GM19328 (cell line): ENCODE results near the gene TBC1D2.
A peak's percentile ranks its signal among the peaks of the same experiment; 100 is the strongest.
"Not testable (repeated sequence)": the region's sequence is repeated elsewhere in the genome, so short reads cannot be mapped to it uniquely, and the experiment has no call there.

Source experiments
- ATAC-seq: cut with Tn5 transposase; IDR thresholded peaks from one replicate; pipeline ENCODE4 v1.9.1; 2021; ENCODE audit warnings: mild to moderate bottlenecking, moderate library complexity; ENCODE audit not compliant: unreplicated experiment

TBC1D2 gene

GRCh38 chr9:98174502-98174918 lies 80.9 kb downstream of the TBC1D2 start:
- not testable (repeated sequence) for ATAC-seq

GRCh38 chr9:98173181-98173580 lies 82.3 kb downstream of the TBC1D2 start:
- no peak for ATAC-seq

DNA sequence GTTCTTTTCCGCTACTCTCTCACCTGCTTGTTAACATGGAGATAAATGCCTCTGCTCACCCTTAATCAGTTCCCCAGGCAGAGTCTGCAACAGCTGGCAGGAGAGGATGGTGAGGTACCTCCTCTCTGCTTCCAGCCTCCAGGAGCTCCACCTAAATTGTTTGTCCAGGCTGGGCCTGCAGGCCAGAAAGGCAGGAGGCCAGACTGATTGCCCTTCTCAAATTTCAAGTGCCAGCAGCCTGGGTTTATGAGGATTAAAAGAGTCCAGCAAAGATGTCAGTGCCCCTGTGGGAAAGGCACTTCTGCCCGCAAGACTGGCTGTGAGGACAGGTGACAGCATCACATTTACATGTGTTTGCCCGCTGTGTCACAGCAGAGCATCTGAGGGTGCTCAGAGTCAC lies 82.8 kb downstream of the TBC1D2 start:
- ATAC-seq: no peak

- no peak for ATAC-seq
Measured at GRCh38 chr9:98171176-98171925, 84.1 kb downstream of the TBC1D2 start.

GRCh38 chr9:98168941-98169488 lies 86.4 kb downstream of the TBC1D2 start:
- ATAC-seq: peak; percentile 98

GRCh38 chr9:98168153-98168780 lies 87.2 kb downstream of the TBC1D2 start:
- ATAC-seq: no peak

DNA sequence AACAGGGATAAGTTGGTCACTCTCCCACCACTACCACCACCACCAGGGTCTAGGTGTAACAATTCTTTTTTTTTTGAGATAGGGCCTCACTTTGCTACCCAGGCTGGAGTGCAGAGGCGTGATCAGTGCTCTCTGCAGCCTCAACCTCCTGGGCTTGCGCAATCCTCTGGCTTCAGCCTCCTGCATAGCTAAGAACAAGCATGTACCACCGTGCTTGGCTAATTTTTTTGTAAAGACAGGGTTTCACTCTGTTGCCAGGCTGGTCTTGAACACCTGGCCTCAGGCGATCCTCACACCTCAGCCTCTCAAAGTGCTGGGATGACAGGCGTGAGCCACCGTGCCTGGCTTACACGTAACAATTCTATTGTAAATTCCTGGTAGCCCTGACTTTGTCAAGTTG lies 90.5 kb downstream of the TBC1D2 start:
- ATAC-seq: no peak

DNA sequence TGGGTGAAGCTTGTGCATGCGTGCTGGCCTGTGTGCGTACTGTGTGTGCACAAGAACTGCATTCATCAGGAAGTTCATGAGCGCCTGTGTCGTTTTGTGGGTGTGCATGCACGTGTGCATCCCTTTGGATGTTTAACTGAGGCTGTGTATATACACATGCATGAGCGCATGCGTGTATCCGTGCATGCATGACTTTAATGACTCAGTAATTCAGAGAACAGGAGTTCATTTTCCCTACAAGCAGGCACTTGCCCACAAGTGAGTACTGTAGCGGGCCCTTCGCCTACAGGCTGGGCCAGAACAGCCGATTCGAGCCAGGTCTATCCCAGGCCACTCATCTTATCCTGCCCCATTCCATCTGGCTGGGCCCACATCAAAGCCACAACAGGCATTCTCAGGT lies 92.8 kb downstream of the TBC1D2 start:
- no peak for ATAC-seq

DNA sequence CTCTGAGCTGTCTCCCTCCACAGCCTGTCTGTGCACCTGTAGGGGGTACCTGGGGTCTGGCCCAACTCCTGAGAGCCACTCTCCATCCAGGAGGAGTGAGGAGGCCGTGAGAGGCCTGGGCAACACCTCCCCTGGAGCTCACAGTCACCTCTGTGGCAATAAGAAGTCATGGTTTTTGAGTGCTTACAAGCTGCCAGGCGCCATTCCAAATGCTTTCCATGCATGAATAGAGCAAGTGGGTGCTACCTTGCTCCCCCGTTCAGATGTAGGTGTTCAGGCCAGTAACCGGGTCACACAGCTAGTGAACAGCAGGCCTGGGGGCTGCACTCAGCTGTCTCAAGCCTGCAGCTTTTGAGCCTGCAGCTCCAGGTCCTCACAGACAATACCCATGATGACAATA lies 93.6 kb downstream of the TBC1D2 start:
- no peak for ATAC-seq

DNA sequence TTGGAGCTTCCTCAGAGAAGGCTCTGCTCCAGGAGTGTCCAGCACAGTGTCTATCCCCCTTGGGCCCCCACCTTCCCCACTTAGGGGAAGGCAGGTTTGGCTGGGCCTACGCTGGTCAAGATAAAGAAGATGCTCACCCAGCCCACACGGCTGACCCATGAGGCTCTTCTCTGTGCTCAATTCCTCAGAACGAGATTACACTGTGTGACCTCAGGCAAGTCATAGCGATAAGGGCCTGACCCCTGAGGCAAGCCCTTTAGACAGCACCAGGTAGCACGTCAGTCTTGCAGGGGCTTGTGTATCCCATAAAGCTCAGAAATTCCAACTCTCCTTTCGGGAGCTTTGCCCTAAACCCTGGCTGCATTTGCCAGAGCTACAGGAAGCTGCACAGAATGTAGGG lies 95.7 kb downstream of the TBC1D2 start:
- ATAC-seq: no peak

DNA sequence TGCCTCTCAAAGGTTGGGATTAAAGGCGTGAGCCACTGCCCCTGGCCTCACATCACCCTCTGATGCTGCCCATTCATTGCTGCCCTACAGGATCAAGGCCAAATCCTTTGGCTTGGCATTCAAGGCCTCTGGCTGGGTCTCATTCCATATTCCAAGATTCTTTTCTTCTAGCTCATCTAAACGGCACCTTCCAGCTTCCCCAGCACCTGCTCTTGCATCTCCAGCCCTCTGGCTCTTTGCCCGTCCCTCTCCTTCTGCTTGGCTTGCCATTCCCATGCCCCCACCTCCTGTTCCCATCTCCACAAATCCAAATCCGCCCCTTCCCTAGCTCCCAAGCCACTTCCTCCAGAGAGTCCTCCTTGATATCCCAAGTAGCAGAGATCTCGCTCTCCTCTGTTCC lies 96.1 kb downstream of the TBC1D2 start:
- no peak for ATAC-seq

GRCh38 chr9:98158071-98158831 lies 97.2 kb downstream of the TBC1D2 start:
- ATAC-seq: no peak

DNA sequence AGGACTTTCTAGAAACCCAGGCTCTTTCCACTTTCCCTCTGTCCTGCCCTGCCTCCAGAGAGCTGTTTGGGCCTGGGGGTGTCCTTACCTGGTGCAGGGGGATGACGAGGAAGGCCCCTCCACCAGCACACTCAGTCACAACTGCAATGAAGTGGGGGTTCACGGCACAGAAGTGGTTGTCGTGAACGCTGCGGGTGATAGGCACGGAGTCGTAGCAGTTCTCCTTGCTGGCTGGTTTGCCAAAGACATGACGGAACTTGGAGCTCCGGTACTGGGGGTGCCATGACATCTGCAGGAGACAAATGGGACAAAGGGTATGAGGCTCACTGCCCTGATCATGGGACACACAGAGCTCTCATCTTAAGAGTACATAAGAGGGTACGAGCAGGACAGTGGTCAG lies 98.1 kb downstream of the TBC1D2 start:
- no peak for ATAC-seq

GRCh38 chr9:98154678-98155077 lies 100.8 kb downstream of the TBC1D2 start:
- ATAC-seq: no peak

GRCh38 chr9:98152526-98152925 lies 102.9 kb downstream of the TBC1D2 start:
- ATAC-seq: no peak

DNA sequence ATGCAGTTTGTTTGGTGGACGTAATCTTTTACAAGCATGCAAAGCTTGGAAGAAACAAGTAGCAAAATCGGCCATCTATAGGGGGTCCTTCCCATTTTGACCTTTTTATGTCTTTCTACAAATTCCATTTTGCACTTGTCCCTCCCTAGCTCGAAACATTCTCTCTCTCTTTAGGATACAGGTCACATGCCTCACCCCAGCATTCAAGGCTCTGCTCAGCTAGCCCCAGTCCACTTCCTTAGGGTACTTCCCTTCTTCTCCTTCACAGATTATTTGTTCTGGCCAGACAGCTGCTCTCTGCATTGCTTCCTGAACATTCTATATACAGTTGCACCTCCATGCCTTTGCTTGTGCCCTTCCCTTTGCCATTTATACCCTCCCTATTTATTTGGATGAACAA lies 104.7 kb downstream of the TBC1D2 start:
- no peak for ATAC-seq

GRCh38 chr9:98150164-98150563 lies 105.3 kb downstream of the TBC1D2 start:
- ATAC-seq: no peak

GRCh38 chr9:98149422-98149821 lies 106.0 kb downstream of the TBC1D2 start:
- ATAC-seq: no peak
